HG02981 (cell line): ENCODE results near the gene DCTN5.

Experiments used
- ATAC-seq: cut with Tn5 transposase; IDR thresholded peaks from one replicate; pipeline ENCODE4 v1.9.1; 2021; ENCODE audit warnings: mild to moderate bottlenecking, moderate library complexity; ENCODE audit not compliant: unreplicated experiment

Gene DCTN5

GRCh38 chr16:23726710-23727109 is 85.4 kb downstream of the DCTN5 start:
- ATAC-seq, result no peak
